GM18511 (cell line): ENCODE data around the gene TFAP2A.

Experiments used
- ATAC-seq: cut with Tn5 transposase; IDR thresholded peaks from one replicate; pipeline ENCODE4 v1.9.1; 2021; ENCODE audit warnings: mild to moderate bottlenecking, moderate library complexity; ENCODE audit not compliant: unreplicated experiment

The TFAP2A gene

DNA sequence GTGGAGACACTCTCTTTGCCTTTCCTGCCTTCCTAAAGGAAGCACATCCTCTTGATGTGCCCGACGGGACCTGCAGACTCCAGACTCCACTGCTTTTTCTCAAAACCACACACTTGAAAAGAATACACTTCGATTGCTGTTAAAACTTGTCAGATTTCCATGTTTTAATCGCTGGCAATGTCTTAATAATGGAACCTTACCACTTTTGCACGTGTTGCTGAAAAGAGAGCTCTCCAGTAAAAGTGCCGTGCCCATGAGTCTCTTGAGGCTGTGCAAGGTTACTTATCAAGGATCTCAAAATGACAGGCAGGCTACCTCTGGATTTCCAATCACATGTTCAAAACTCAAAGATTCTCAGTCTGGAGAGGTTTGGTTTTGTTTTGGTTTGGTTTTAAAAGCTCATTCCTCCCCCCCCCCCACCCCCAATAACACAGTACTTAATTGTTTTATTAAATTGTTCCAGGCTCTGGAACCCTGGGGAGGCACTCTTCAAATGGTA is 12.0 kb upstream of the TFAP2A start:
- no peak for ATAC-seq

DNA sequence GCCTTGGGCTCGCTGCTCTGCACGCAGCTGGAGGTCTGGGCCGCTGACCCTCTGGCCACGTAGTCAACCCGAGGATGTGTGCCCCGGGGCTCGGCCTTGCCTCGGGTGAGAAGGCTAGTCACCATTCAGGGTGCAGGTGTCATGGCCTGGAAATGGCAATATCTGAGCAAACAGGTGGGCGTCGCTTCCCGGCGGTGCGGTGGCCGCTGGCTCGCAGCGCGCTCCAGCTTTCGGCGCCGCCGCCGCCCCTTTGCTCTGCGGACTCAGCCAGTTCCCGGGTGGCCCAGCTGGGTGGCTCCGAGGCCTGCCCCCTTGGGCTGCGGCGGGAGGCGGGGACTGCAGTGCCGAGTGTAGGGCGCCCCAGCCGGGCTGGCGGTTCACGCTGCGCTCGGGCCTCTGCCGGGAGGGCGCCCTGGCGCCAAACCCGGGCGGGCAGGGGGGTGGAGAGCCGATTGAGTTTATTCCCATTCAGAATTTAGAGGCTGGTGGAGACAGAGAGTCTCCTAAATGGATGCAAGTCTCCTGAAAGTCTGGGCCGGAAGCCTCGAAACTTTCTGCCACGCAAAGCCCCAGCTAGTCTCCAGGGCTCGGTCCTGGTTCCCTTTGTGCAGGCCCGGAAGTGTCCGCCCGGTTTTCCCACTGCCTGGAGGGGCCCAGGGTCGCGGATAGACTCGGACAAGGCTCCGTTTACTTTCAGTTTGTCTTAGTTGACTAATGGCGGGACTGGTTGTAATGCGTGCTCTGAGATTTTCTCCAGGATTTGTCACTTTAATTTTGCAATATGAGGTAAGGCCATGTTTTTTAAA is 11.3 kb upstream of the TFAP2A start:
- ATAC-seq = peak; percentile 51

DNA sequence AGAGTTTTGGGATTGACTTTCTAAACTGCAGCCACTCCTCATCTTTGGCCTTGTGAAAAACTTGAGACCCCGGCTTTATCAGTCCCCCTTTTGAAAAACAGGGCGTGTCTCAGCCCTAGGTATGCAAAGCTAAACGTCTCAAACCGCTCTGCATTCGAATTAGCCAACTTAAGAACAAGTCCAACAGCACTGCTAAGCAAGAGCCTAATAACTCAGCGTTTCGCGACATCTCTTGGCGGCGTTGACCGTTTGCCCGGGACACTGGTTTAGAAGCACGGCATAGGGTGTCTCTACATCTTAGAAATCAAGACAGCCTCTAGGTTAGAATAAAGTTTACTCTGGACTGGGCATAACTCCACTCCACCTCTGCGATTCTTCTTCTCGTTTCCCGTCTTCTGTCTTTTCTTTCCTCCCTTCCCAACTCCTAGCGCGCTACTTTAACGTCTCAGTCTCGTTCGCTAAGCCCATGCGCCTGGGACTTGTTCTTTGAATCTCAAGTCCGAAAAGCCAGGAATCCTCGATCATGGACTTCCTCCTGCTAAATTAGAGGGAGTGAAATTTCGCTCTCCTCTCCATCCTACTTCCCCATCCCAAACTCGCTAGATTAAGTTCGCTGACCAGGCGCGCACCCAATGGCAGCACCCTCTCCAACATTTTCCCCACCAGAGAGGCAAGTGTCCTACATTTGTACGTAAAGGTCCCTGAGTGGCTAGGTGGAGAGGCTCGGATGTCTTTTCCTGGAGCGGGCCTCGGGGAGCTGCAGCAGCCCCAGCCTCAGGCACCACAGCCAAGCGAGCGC is 10.5 kb upstream of the TFAP2A start:
- no peak for ATAC-seq

DNA sequence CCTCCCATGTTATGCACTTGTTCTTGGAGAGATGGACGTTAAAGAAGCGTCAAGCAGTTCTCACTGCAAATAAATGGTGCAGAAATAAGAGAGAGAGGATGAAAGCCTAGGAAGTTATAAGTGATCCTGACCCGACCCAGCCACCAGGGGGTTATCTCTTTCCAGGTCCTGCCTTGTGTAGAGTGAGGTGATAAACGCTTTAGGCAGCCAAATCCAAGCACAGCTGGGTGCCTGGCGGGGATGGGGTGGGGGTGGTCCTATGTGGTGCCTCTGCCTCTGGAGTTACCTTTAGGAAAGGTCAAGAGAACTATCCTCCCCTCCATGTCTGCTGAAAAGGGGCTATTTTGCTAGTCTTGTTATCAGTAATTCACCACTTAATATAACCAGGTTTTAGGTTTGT is 9.2 kb upstream of the TFAP2A start:
- no peak for ATAC-seq

DNA sequence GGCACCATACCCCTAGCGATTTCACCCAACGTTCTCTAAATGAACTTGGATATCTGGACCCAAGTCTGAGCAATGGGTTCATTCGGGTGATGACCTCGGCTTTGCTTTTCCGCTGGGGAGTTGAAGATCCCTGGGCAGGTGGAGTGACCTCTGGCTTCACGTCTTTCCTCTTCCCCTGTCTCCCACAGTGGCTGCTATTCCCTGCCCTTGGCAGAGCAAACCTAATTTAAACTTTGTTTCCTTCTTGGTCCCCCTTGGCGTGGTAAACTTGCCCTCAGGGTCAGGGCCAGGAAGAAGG is 7.8 kb upstream of the TFAP2A start:
- no peak for ATAC-seq

DNA sequence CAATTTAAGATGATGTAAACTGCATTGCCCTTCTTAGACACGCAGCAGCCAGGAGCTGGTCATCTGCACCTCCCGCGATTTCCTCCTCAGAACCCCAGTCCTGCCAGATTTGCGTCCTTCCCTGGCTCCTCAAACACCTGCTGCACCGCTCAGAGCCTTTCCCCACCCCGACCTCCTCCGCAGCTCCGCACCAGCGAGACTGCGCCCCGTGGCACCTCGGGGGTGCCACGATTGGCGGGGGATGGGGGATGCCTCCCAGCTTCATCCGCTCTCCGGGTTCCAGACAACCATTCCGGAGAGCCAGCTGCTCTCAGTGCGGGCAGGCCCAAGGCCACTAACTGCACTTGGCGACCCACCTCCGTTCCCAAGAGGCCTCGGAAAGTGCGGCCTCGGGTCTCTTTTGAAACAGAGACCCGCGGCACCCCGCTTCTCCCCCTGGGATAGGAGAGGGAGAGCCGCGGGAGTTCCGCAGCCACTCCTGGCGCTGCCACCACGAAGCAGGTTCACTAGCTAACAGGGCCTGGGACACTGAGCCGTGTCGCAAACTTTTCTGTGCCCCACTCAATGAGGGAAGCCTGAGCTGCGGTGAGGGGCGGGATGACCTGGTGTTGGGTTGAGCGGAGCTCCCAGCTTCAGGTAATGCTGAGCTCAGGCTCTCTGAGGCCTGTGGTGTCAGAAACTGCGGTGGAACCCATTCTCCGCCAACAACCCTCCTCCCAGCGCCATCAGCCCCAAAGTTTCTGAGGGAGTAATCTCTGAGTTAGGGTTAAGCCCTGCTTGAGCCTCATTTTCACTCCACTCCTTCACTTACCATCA is 7.3 kb upstream of the TFAP2A start:
- no peak for ATAC-seq

DNA sequence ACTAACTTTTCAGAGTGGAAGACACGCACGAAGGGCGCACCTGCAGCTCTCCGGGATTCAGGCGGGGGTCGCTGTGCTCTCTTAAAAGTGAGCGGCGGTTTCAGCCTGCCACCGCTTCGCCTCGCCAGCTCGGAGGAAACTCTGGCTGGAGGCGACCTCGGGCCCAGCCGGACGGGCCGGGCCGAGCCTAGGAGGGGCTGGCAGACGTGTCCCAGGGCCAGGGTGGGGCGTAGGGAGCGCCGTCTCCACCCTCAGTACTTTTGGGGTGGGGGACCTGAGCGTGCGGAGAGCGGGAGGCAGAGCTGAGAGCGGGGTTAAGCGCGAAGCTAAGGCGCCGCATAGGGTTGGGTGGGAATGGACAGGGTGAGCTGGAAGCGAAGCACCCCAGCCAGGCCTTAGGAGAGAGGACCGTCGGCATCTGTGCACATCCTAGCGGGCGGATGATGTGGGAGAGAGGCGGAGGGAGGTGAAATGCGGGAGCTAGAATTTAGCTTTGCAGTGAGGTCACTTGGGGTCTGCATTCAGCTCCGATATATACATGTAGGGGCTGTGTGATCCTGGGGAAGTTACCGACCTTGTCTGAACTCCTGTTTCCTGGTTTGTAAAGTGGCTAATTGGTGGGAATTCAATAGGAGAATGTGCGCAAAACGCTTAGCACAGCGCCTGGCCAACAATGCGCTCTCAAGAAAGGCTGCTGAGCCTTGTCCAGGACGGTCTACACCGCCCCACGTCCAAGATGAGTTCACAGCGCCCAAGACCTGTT is 6.5 kb upstream of the TFAP2A start:
- ATAC-seq = no peak

DNA sequence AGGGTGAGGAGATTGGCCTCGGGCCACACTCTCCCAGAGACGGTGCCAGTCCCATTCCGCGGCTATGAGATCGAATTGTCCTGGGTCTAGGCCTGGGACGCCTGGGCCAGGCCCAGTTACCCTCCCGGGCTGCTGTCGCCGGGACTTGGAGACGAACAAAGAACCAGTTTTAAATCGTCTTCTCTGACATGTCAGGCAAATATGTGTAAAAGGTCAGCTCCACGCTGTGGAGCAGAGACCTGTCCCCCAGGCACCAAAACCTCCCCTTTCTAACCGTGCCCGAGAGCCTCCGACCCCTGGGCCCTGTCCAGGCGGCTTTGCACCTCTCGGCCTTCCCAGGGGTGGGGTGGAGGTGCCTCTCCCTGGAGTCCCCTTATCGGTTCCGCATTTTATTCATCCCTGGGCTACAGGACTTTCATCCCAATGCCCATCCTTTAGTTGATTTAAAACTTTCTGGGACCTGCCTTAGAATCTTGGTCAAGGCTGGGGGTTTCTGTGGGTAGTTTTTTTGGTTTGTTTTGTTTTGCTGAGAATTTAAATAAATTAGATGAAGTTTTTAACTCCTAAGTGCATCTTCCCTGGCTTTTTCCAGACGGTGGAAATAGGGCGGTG is 5.8 kb upstream of the TFAP2A start:
- no peak for ATAC-seq

DNA sequence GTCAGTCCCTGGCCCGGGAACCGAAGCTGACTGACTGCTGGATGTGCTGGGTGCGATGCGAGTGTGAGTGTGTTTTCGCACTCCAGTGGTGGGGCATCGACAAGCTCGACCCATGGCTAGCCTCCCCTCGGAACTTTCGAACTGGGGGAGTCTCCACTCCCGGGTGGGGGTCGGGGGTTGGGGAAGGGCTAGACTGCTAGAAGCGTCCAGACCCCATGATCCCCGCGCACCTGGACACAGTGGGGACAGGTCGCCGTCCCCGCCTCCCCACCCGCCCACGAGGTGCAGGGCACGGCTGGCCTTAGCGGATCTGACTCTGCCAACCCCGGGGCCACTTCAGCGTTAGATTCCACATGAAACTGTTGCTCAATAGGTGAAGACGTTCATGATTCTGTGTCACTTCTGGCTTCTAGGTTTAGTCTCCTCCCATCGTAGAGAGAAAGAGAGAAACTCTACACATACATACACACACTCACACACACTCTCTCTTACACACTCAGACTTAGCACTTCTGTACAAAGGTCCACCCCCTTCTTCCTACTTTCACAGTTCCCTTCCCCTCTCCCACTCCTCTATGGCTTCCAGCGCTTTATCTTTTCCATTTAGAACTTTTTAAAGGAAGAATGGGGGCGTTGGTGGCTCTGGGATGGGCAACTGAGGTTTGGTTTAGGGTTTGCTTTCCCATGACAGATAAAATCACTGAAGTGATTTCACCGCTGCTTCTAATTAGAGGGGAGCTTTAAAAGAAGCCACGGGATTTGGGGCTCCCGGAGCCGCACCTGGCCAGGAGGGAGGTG is 5.1 kb upstream of the TFAP2A start:
- no peak for ATAC-seq

DNA sequence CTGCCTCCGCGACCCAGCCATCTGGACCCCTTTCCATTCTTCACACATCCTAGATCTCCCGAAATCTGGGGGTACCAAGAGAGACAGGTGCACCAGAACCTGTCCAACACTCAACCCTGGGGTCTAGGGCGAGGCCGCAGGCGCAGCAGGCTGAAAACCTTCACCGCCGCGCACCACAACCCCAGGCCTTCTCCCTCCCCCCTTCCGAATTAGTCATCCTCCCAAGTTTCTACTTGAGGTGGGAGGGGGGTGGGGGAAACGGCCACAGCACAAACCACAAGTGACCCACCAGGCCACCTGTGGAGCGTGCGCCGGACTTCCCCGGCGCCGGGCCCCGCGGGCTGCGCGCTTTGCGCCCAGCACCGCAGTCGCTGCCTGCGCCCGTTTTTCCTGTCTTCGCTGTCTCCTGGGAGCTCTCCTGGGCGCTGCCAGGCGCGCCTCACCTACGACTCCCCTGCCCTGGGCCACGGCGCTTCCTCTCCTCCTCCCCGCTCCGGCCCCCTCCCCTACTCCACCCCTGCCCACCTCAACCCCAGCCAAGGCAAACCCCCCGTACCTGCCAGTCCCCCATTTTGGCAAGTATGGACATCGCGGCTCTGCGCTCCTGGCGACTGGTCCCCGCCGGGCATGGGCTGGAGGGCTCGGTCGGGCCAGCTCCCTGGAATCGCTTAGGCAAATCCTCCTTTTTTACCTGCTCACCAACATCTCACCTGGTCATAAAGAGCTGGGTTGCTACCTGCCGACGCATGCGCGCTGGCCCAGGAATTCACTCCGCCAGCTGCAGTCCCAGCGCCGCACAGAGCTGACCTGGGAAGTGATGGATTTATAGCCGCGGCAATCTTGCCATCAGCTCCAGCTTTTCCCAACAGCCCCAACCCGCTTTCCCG is 4.2 kb upstream of the TFAP2A start:
- ATAC-seq = no peak

DNA sequence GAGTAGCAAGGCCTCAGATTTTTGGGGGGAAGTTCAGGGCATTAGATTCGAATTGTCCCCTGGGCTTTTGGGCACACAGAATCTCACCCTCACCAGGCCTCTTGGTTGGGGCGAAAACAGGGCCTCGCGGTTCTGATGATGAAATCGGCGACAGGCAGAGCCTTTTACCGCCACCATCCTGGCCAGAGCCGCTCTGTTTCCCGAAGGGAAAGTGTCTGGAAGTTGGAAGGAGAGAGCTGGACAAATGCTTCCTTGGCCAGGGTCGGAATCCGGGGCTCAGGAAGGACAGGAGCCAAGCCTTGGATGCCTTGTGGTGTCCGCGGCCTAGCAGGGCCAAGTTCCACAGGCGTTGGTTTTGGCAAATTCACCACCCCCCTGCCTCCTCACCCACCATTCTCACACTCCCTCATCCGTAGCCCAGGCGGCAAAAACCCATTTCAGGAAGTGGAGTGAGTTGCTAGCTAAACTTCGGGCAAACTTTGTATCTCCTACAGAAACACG is 3.5 kb upstream of the TFAP2A start:
- no peak for ATAC-seq

DNA sequence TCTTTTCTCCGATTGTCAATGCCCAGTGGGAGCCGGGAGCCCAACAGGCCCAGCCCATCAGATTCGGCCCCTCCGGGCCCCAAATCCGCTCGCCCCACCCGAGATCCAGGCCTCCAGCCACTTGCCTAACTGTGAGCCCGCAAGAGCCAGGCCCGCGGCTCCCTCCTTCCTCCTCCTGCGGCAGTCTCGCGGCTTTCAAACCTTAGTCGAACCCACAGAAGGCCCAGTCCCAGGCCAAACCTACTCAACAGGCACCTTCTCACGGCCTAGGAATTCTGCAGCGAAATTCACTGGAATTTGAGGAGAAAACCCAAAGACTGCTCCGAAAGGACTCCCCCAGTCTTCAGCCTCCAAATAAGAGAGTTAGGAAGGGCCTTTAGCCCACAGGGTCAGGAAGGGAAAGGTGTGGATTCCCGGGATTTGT is 2.8 kb upstream of the TFAP2A start:
- ATAC-seq = no peak

DNA sequence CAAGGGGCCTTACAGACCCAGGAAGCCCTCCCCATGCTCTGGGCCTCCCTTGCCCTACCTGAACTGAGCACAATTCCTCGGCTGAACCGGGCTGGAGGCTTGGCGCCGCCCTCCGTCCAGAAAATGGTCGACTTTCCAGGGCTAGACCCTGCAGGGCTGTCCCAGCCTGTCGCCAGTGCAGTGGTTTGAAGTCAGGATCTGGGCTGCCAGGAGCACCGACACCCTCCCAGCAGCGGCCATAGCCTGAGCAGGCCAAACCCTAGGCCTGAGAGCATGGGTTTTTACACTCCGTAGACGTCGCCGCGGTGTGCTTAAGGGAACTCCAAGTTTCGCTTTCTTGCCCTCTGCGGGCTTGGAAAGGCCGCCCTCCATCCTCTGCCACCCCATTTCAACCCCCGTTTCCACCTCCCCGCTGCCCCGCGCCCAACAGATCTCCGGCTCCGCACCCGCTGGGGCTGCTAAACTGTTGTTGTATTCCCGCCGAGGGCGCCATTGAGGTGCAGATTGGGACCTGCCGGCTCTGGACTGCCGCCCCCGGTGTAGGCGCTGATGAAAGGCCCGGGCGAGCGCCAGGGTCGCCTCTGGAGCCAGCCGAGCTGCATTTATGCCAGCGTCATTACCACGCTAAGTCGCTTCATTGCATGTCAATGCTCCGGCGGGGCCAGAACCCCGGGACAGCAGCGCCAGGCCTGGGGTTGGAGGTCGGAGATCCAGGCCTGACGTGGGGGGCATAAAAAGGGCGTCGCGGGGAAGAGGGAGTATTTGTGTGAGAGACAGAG is 2.2 kb upstream of the TFAP2A start:
- ATAC-seq = no peak

DNA sequence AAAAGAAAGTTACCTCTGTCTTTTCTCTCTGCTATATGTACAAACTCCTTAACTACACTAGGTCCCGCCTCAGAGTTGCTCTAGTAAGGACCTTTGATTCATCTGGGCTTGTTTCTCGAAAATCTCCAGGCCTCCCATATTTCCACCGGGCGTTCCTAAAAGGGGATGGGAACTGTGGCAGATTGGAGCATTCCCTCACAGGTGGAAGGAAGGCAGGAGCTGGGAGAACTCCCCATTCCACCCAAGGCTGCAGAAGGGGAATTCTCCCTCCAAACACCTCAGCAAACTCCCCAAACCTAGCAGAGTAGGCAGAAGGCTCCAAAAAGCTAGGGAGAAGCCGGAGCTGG is 1.6 kb upstream of the TFAP2A start:
- no peak for ATAC-seq

DNA sequence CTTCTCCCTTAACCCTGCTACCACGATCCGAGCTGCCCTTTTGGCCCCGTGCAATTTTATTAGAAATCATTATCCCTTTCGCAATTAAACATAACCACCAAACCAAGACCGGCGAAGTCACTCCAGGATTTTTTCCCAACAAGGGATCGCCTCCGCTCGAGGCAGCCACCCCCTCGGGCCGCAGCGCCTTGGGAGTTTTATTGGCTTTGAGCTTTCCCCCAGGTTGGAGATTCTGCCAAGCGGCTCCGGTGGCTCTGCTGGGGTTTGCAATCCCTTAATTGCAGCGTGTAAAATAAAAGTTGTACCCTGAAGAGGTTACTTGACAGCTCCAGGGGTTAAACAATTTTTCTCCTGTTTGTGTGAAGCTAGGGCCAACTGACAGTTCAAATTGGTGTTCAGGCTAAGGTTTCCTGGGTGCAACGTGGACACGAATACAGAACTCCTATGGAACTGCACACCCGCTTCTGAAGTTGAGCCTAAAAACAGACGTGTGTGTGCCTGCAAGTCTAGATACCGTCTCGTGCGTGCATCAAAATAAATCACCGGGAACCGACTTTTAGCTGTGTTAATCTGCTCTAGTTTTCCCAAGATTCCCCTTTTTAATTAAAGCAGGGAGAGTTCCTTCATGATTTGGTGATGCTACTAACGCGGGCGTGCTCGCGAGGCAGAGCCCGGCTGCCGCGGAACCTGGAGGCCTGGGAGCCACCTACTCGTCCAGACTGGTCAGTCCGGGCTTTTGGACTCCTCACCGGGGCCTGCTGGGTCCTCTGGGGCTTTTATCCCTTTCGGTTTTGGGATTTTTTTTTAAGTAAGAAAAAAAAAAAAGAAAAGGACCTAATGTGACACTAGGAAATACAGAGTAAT is 975 bp upstream of the TFAP2A start:
- no peak for ATAC-seq

DNA sequence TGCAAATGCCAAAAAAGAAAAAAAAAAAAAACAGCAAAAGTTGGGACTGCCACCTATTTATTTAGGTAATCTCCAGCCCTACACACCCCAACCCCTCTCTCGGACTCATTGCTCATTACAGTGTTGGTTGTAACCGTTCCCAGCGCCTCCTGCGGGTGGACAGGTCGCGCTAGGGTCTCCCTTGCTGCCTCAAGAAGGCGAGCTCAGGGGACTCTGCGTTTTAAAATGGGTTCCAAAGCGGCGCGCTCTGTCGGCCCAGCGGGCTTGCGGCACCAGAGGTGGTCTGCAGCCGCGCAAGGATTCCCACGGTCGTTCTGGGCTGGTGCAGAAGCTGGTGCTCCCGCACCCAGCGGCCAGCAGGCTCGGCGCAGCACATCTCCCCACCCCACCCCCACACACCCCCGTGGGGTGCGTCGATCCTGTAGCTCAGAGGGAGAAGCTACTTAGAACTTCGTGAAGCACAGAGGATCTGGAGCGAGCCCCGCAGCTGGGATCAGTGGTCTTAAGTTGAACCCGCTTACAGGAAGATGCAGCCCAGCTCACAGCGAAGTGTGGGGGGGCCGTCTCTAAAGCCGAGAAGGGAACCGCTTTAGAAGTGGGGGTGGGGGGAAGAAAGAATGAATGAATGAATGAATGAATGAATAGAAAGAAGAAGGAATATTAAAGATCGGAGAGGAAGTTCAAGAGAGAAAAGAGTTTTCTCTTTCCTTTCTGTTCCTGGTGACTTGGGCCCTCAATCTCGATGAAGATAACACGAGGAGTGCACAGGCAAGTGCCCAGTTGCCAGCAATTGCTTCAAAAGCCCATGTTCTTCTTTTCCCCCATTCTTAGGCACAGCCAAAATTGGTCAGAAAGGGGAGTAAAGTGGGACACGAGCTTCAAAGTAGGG is 780 bp downstream of the TFAP2A start:
- ATAC-seq = no peak
